ENCODE data around the gene L3MBTL4.
"Not testable (repeated sequence)": the region's sequence is repeated elsewhere in the genome, so short reads cannot be mapped to it uniquely, and the experiment has no call there.

Gene L3MBTL4

DNA sequence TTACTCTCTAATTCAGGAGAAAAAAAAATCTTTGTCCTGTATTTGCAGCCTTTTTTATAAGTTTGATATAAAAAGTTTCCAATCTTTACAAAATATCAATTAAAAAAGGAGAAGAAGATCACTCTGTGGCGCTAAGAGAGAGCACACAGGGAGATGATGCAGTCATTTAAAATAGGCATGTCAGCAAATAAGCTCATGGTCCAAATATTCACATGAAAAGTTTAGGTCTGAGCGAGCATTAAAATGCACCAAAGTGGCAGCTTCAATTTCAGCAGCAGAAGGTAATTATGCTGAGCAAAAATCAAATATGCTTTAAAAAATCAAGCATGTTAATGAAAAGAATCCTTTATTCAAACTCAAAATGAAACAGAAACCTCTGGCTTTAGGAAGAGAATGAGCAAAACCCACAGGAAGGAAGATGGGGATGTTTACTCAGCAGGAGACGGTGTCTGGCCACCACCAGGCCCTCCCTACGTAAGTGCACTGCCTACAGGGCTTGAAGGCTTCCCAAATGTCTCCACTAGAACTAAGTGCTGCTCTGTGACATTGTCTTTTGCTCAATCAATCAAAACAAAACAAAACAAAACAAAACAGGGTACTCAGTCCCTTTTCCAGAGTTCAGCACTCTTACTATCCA, 120.4 kb downstream of the L3MBTL4 start:
- no peak for DNase-seq

DNA sequence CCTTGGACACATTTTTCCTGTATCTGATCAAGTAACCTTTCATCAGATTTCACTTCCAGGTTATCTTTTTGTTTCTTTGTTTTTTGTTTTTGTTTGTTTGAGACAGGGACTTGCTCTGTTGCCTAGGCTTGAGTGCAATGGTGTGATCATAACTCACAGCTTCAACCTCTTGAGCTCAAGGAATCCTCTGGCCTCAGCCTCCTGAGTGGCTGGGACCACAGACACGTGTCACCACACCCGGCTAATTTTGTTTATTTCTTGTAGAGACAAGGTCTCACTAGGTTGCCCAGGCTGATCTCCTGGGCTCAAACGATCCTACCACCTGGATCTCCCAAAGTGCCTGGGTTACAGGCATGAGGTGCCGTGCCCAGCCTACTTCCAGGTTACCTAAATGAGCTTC, 124.9 kb downstream of the L3MBTL4 start:
- no peak for DNase-seq

DNA sequence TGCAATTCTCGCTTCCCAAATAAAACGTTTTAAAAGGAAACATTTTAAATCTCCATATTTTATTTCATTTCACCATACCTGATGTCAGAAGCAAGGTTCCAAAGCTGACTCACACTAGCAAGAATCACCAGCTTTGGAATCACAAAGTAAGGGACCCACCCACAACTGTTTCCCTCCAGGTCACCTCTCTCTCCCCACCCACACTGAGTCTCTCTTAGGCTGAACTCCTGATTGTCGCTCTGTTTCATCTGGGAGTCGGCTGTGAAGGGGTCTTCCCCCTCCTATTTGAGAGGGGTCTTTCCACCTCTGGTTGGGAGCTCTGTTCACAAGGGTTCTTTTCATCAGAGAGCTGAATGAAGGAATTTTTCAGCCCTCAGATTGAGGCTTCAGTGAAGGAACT, 128.1 kb downstream of the L3MBTL4 start:
- no peak for DNase-seq

DNA sequence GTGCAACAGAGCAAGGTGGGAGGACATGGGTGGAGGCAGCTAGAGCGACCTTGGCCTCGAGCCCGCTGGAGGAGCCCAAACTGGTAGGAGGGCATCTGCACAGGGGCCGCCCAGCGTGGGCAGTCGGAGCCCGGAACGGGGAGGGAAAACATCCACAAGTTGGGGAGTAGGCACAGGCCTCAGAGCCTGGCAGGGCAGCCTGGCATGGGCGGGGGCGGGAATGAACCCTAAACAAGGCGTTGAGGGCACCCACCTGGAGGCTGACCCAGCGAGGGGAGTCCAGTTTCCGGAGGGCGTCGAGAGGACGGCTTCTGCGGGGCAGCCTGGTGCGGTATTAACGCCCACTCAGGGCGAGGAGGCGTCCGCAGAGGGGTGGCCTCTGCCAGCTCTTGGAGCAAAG, 129.9 kb downstream of the L3MBTL4 start:
- no peak for DNase-seq

DNA sequence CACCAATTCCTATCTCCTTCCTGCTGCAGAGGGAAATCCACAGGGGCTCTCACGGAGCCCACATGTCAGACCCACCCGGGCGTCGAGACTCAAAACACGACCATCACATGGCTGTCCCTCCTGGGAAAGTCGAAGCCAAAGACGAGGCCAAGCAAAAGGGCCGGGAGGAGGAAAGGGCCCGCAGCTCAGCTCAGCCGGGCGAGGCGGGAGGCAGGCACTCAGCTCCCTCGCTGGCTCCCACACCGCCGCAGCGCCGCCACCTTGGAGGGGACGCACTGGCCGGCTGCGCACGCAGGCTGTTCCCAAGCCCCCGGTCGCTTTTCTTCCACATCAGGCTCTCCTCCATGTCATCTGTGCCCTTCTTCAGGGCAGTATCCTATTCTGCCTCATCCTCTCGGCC, 130.4 kb downstream of the L3MBTL4 start:
- no peak for DNase-seq

DNA sequence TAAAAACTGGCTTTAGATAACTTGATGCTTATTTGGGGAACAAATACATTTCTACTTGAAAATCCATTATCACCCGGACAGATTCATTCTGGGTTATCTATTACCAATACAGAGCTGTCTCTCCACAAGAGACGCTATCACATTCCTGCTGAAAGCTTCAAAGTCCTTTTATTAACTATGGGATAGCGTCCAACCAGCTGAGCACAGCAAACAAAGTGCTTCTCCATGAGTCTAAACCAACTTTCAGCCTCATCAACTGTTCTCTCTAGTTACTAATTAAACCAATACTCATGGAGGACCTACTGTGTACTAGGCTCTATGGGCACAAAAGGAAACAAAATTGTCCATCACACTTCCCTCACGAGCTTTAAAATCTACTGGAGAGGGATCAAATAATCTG, 132.8 kb downstream of the L3MBTL4 start:
- no peak for DNase-seq

DNA sequence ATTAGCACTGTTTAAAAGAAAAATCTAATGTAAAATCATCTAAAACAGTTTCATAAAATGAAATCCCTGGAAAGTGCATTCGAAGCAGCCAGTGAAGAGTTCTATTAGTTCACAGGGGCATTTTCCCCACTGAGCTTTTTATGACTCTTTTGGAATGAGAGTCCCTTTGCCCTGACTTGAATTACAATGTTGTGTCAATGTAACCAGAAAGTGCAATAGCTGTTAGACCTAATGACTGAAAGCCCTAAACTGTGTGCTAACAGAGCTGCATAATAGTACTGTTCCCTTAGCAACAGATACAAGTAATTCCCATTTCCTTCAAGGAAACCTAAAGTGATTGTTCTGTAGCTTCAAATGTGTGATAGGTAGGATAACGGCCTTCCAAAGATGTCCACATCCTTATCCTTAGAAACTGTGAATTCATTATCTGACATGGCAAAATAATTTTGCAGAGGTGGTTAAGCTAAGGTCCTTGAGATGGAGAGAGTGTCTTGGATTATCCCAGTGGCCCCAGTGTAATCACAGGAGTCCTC, 134.4 kb downstream of the L3MBTL4 start:
- DNase-seq: no peak

DNA sequence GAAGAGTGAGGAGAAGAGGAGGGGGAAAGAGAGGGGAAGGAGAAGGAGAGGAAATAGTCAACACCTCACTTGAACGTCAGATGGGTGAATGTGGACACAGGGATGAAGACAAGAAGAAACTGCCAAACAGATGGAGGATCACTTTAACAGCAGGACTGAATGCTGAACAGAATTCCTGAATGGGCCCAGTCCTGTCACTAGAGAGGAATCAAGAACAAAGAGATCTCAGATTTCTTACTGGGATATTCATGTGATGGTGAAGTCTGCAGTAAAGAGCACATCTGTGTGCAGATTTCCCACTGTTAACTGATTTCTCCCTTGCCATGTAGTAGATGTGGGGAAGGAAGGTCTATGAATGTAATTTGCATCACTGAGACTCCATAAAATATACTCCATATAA, 135.4 kb downstream of the L3MBTL4 start:
- DNase-seq: no peak

DNA sequence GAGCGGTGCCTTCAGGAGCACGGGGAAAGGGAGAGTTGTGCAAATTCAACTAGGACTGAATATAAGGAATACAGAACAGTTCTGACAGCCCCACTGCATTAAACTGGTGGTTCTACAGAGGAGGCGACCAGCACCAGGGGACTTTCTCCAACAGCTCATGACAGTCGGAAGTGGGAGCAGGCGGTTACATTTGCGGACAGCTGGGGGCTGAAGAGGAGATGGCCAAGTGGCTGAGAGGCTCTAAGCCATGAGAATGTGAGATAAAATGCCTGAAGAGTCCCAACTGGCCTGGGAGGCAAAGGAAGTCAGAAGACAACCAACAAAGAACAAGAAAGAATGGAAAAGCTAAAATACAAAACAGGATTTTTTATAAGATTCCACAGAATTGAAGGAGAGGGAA, 141.3 kb downstream of the L3MBTL4 start:
- DNase-seq: no peak

DNA sequence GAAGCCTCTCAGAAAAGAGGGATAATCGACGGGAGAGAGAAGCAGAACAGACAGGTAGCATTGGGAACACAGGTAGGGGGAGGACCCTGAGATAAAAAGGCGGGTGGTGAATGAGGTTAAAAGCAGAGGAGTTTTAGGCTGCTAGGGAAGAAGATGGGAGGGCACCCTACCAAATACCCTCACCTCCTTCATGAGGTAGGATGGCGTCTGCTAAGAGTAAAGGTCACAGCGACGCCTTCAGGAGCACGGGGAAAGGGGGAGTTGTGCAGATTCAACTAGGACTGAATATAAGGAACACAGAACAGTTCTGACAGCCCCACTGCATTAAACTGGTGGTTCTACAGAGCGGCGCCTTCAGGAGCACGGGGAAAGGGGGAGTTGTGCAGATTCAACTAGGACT, 142.6 kb downstream of the L3MBTL4 start:
- DNase-seq: not testable (repeated sequence)

DNA sequence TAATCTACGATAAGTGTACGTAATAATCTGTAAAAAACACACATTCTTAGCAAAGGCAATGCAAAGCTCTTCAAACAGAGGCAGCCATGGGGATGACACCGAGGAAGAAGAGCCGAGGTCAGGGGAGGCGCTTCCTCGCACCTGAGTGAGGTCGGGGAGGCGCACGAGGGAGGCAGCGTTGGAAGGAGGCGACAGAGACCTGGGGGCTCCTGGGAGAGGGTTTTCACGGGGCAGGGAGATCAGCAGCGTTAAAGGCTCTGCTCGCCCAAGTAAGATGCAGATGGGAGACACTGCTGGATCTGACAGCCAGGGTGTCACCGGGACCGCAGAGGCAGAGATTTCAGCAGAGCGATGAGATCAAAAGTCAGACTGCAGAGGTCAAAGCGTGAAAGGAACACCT, 143.1 kb downstream of the L3MBTL4 start:
- DNase-seq: no peak

DNA sequence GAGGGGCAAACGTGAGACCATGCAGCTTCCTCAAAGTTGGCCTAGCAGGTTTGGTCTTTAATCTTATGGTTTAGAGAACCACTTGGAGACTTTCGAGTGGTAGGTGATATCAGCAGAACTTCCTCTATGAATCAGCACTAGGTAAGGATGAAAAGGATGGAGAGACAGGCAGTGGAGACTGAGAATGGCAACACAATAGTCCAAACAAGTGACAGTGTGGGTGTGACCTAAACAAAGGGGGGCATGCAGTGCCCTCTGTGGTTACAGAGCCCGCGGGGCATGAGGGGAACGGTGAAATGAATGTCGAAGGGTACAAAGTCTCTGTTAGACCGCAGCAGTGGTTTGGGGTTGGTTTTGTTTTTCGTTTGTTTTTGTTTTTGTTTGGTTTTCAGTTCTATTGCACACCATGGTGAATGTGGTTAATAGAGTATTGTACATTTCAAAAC, 143.9 kb downstream of the L3MBTL4 start:
- no peak for DNase-seq

DNA sequence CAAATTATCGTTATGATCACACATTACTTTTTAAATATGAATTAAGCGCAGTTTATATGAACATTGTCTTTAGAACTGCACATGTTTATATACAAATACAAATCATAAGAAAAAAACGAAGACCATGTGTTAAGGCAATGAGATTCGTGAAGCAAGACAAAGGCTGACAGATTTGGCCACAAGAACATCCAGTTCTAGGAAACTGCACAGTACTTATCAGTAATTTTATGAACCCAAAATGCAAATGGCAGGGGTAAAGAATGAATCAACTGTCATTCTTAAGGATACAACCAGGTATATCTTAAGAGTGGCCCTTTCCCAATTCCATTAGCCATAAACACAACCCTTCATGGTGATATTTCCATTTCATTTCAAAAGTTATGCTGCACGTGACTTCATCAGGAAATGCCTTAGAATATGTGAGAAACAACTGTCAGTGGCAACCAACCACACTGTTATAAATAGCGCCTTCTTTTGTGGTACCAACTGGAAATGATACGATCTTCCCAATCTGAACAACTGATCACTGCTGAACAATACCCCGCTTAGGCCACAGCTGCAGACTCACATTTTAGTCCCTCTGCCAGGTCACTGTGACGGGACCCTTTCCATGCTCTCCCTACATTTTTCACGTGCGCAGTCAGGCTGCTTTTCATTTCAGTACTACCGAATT, 144.9 kb downstream of the L3MBTL4 start:
- DNase-seq: no peak

DNA sequence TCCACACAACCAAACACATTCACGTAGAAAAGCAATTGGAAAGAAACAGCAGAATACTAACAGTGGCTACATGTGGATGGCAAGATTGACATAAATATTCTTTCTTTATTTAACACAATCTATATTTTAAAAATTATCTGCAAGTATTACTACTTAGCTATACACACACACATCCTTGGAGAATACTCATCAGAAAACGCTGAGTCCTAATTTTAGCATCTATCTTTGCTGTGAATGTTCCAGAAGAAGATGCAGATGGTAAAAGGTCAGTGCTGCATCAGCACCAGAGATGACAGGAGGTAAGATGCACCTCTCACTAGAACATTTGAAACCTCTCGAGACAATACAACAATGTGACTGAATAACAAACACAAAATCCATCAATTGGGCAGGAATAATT, 148.5 kb downstream of the L3MBTL4 start:
- DNase-seq: no peak

DNA sequence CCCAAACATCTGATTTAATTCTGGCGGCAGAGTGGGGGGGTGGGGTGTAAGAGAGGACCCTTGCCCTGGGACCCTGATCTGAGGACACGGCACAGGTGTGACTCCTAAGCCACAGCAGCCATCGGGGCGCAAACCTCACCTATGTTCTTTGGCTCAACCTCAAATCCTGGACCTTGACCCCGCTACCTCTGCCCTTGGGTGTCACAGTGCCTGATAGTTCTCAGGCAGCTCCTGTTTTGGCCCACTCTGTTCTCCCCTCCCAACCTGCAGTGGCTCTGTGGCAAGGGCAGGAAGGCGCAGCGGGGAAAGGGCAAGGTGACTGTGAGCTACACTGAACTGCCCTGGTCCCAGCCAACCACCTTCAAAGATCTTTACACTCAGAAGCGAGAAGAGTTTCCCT, 152.8 kb downstream of the L3MBTL4 start:
- DNase-seq: no peak

DNA sequence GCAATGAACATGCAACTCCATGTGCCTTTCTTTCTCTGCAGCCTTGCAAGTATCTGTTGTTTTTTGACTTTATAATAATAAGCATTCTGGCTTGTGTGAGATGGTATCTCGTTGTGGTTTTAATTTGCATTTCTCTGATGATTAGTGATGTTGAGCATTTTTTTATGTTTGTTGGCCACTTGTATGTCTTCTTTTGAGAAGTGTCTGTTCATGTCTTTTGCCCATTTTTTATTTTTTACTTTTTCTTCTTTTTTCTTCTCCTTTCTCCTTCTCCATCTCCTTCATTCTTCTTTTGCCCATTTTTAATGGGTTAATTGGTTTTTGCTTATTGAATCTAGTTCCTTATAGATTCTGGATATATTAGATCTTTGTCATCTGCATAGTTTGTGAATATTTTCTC, 155.4 kb downstream of the L3MBTL4 start:
- not testable (repeated sequence) for DNase-seq

DNA sequence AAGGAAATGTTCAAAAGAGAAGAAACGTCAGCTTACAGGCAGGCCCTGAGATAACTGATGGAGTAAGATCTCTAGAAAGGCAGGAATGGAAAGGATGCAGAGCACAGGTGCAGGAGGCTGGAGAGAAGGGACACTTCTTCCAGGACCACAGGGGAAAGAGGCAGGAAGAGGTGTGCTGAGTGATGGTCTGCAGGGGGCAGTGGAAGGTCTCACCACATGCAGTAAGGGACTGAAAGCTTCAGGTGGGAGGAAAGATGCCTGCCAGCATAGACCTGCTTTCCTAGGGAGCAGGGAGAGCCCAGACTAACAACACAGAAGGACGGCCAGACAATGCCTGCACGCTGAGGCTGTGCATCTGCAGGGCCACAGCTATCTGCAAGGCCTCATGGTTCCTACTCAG, 156.8 kb downstream of the L3MBTL4 start:
- no peak for DNase-seq

DNA sequence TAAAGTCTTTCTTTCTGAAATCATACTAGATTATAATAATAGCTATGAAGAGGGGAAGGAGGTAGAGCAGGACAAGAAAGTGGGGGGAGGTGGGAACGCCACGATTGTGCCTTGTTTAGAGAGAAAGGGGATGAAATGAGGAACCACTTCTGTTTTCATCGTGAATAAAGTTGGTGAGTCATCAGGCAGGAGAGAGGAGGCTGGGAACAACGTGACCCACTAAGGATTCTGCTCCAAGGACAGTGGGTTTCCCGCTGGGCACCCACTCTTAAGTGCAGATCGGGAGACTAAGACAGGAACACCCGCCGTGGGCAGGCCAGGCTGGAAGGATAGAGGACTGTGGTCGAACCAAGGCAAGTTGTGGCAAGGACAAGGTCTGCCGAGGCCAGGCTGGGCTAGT, 158.2 kb downstream of the L3MBTL4 start:
- no peak for DNase-seq

DNA sequence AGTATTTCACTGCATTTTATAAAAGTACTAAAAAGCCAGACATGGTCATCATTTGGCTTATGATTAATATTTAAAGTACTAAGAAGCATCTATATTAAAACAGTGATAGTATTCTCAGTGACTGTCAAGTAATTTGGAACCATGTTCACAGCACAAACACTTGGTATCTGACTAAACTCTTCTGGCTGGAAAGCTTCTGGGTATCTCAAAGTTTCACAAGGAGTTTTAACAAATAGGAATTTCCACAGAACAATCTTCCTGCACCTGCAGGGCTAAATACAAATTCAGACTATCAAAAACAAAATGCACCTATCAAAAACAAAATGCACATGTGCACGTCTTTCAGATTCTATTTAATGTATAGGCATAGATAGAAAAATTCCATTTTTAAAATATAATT, 158.8 kb downstream of the L3MBTL4 start:
- DNase-seq: no peak

DNA sequence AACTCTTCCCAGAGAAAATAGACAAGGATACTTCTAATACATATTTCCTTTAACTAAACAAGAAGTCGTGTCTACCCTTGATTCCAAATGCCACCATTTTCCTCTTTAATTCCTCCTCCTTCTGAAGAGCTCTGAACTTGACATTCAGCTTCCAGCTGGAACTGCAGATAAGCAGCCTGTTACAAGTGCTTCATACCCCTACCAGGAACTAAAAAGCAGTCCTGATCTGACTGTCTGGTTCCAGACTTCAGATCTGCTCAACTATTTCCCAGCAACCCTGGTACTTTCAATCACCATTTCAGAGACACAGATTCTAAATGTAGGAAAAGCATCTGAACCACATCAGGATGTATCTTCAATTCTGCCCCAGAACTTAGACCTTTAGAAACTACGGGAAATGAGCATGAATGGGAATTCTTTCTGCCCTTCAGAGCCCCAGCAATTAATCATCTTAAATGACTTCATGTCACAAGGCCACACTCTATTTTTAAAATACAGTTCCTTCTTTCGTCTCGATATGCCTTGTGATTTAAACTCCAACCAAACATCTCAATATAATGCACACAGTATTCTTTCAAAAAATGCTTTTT, 159.5 kb downstream of the L3MBTL4 start:
- no peak for DNase-seq

DNA sequence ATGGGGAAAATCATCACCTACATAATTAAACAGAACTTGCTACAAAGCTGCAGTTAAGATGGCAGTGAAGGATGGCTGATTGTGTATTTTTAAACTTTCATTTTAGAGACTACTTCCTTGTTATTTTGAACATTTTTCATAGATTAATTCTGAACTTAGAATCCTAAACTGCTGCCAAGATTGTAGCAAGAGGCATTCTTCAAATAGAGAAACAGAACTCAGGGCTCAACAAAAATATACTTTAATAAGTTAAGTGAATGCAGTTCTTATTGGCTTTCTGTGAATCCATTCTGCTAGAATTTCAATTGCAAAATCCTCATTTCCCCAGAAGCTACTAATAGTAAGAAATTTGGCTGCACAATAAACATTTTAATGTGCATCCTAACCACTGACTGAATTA, 160.3 kb downstream of the L3MBTL4 start:
- no peak for DNase-seq

DNA sequence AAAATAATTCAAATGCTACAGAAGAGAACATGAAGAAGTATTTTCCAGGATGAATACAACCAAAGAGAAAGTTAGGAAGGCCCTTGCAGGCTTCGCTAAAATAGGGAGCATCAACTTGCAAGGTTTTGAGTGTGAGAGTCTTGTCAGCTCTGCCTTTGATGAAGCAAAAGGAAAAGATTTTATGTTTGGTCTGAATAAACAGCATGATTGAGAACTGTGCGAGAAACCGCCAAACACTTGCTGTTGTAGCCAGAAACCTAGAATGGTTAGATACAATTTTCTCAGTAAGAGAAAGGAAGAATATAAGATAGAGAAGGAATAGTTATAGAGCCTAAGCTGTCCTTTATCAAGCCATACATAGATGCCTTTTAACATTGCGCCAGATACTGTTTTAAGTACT, 163.6 kb downstream of the L3MBTL4 start:
- DNase-seq: no peak

DNA sequence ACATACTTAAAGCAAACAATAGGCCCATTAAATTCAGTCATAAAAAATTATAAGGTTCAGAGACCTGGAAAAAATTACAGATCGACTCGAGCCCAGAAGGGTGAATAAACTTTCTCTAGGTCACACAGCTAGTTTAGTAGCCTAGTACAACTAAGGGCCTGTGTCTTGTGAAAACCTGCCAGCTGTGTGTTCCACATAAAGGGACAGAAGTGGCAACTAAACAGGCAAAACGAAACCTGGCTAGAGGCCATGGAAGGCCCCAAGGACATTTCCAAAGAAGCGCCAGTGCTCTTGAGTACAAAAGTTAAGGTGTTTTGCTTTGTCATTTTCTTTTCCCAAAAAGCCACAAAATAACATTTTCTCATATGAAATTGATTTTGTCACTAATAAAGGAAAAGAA, 164.9 kb downstream of the L3MBTL4 start:
- no peak for DNase-seq

DNA sequence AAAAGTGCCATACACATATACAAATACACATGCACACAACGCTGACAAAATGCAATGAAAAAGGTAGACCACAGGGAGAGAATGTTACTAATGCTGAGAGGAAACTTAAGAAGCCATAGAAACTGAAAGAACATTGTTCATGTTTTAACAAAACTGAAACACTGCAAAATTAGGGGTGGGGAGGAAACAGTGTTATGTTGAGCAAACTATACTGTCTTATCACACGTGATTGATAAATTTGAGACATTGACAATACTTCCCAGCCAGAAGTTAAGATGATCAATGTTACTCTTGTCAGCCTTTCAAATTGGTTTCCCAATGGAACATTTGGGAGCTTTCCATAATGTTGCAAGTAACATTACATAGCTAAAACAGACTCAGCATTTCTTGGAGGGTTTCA, 165.5 kb downstream of the L3MBTL4 start:
- DNase-seq: no peak

Data from stimulated activated CD4-positive, alpha-beta T cell treated with anti-CD3 and anti-CD28 coated beads, Interleukin-2, amount 100 ng/mL, for 24 hours (primary cell).